PC-3 (cell line): ENCODE data around the gene PPY.

Experiments used
- EZH2phosphoT487 ChIP-seq: fragments of 300-600 bp; sonication (generic); IDR thresholded peaks from 2 replicates; pipeline ENCODE4 v1.6.1; 2018; ENCODE audit warnings: mild to moderate bottlenecking, antibody characterized with exemption, low read length, borderline replicate concordance
- TF ChIP-seq, protein P1 (sequence below): fragments of 300-600 bp; sonication (generic); conservative IDR thresholded peaks from 2 replicates; pipeline ENCODE4 v1.5.1; 2017; ENCODE audit warnings: antibody characterized with exemption, low read depth, mild to moderate bottlenecking, low read length

- TF ChIP-seq, protein P1, sequence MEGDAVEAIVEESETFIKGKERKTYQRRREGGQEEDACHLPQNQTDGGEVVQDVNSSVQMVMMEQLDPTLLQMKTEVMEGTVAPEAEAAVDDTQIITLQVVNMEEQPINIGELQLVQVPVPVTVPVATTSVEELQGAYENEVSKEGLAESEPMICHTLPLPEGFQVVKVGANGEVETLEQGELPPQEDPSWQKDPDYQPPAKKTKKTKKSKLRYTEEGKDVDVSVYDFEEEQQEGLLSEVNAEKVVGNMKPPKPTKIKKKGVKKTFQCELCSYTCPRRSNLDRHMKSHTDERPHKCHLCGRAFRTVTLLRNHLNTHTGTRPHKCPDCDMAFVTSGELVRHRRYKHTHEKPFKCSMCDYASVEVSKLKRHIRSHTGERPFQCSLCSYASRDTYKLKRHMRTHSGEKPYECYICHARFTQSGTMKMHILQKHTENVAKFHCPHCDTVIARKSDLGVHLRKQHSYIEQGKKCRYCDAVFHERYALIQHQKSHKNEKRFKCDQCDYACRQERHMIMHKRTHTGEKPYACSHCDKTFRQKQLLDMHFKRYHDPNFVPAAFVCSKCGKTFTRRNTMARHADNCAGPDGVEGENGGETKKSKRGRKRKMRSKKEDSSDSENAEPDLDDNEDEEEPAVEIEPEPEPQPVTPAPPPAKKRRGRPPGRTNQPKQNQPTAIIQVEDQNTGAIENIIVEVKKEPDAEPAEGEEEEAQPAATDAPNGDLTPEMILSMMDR, result no peak
- TF ChIP-seq EZH2phosphoT487, result no peak
Measured at GRCh38 chr17:43984521-43984920, 42.2 kb upstream of the PPY start.
